ENCODE measurements around the gene SASH3. TPM values are rescaled to one million over a fixed set of nuclear protein-coding genes. Genes with fewer than 3 reads are reported as not detected.

Gene SASH3
- total RNA-seq, 1 experiment from 2014 or later = not detected

GRCh38 chrX:129779086-129779672 lies 570 bp upstream of the SASH3 start:
- Histone ChIP-seq H3K4me2 (ENCODE audit: low read length) (no peak overlapping the region), H3K27ac (ENCODE audit: low read length) (no peak overlapping the region), H2AFZ (ENCODE audit: low read length) (no peak overlapping the region), H3K9me3 (ENCODE audit: low read length) (no peaks in the 10 kb centered on the region), H3F3A (ENCODE audit: low read length, unreplicated experiment) (no peaks in the 10 kb centered on the region), H3K9ac (ENCODE audit: low read length) (no peak overlapping the region), H4K20me1 (ENCODE audit: low read length) (no peaks in the 10 kb centered on the region), H3K79me2 (ENCODE audit: low read length) (no peaks in the 10 kb centered on the region), H3K4me1 (ENCODE audit: insufficient read depth, low read length) (peaks cover 12% of the 10 kb centered on the region), H3K36me3 (ENCODE audit: low read depth, low read length) (no peaks in the 10 kb centered on the region), H3K27me3 (ENCODE audit: low read length) (no peaks in the 10 kb centered on the region), H3K4me3 (ENCODE audit: low read length) (no peak overlapping the region), H3K9me2 (replicated peaks; ENCODE audit: low read length) (no peaks in the 10 kb centered on the region)
- TF ChIP-seq EZH2phosphoT487 (IDR thresholded peaks at IDR 0.05; ENCODE audit: borderline replicate concordance, low read length) = no peak
- TF ChIP-seq EZH2 (IDR thresholded peaks at IDR 0.05; ENCODE audit: low read length, unreplicated experiment) = no peak
- TF ChIP-seq, protein P1, sequence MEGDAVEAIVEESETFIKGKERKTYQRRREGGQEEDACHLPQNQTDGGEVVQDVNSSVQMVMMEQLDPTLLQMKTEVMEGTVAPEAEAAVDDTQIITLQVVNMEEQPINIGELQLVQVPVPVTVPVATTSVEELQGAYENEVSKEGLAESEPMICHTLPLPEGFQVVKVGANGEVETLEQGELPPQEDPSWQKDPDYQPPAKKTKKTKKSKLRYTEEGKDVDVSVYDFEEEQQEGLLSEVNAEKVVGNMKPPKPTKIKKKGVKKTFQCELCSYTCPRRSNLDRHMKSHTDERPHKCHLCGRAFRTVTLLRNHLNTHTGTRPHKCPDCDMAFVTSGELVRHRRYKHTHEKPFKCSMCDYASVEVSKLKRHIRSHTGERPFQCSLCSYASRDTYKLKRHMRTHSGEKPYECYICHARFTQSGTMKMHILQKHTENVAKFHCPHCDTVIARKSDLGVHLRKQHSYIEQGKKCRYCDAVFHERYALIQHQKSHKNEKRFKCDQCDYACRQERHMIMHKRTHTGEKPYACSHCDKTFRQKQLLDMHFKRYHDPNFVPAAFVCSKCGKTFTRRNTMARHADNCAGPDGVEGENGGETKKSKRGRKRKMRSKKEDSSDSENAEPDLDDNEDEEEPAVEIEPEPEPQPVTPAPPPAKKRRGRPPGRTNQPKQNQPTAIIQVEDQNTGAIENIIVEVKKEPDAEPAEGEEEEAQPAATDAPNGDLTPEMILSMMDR (conservative IDR thresholded peaks at IDR 0.05; ENCODE audit: low read depth, low read length) = no peak
- intact Hi-C loops (cut with micrococcal nuclease) = no loop called here
- ChIA-PET POLR2A (ENCODE audit: unreplicated experiment) (no interaction called here), CTCF (no interaction called here)
- ATAC-seq (no peak), DNase-seq (no peak)
- no TSS peak for BruUV-seq (replicated peaks)

GRCh38 chrX:129780441-129781105 lies 824 bp downstream of the SASH3 start:
- peaks cover 12% of the 10 kb centered on the region for H3K4me1 ChIP-seq (ENCODE audit: insufficient read depth, low read length)
- H3K4me2 ChIP-seq (ENCODE audit: low read length) = no peak overlapping the region
- H3K79me2 ChIP-seq (ENCODE audit: low read length) = no peaks in the 10 kb centered on the region
- ChIA-PET CTCF (no interaction called here), POLR2A (ENCODE audit: unreplicated experiment) (no interaction called here)
- no peak for ATAC-seq
- no peaks in the 10 kb centered on the region for H4K20me1 ChIP-seq (ENCODE audit: low read length)
- no peak for DNase-seq
- H3K27me3 ChIP-seq (ENCODE audit: low read length) = no peaks in the 10 kb centered on the region
- intact Hi-C loops (cut with micrococcal nuclease) = no loop called here
- no TSS peak for BruUV-seq (replicated peaks)
- H3F3A ChIP-seq (ENCODE audit: low read length, unreplicated experiment) = no peaks in the 10 kb centered on the region
- TF ChIP-seq, protein P1 (conservative IDR thresholded peaks at IDR 0.05; ENCODE audit: low read depth, low read length) = no peak
- TF ChIP-seq EZH2phosphoT487 (IDR thresholded peaks at IDR 0.05; ENCODE audit: borderline replicate concordance, low read length) = no peak
- TF ChIP-seq EZH2 (IDR thresholded peaks at IDR 0.05; ENCODE audit: low read length, unreplicated experiment) = no peak
- no peak overlapping the region for H3K9ac ChIP-seq (ENCODE audit: low read length)
- no peak overlapping the region for H3K4me3 ChIP-seq (ENCODE audit: low read length)
- no peak overlapping the region for H2AFZ ChIP-seq (ENCODE audit: low read length)
- H3K27ac ChIP-seq (ENCODE audit: low read length) = no peak overlapping the region
- H3K9me2 ChIP-seq (replicated peaks; ENCODE audit: low read length) = no peaks in the 10 kb centered on the region
- no peaks in the 10 kb centered on the region for H3K36me3 ChIP-seq (ENCODE audit: low read depth, low read length)
- no peaks in the 10 kb centered on the region for H3K9me3 ChIP-seq (ENCODE audit: low read length)

- no TSS peak for BruUV-seq (replicated peaks)
- Histone ChIP-seq H3K4me2 (ENCODE audit: low read length) (no peak overlapping the region), H3K27me3 (ENCODE audit: low read length) (no peaks in the 10 kb centered on the region), H2AFZ (ENCODE audit: low read length) (no peak overlapping the region), H3F3A (ENCODE audit: low read length, unreplicated experiment) (no peaks in the 10 kb centered on the region), H3K9me3 (ENCODE audit: low read length) (no peaks in the 10 kb centered on the region), H3K9ac (ENCODE audit: low read length) (no peak overlapping the region), H3K4me1 (ENCODE audit: insufficient read depth, low read length) (peaks cover 12% of the 10 kb centered on the region), H3K36me3 (ENCODE audit: low read depth, low read length) (no peaks in the 10 kb centered on the region), H4K20me1 (ENCODE audit: low read length) (no peaks in the 10 kb centered on the region), H3K9me2 (replicated peaks; ENCODE audit: low read length) (no peaks in the 10 kb centered on the region), H3K27ac (ENCODE audit: low read length) (no peak overlapping the region), H3K79me2 (ENCODE audit: low read length) (no peaks in the 10 kb centered on the region), H3K4me3 (ENCODE audit: low read length) (no peak overlapping the region)
- ChIA-PET CTCF (no interaction called here), POLR2A (ENCODE audit: unreplicated experiment) (no interaction called here)
- no peak for TF ChIP-seq EZH2phosphoT487 (IDR thresholded peaks at IDR 0.05; ENCODE audit: borderline replicate concordance, low read length)
- no peak for TF ChIP-seq EZH2 (IDR thresholded peaks at IDR 0.05; ENCODE audit: low read length, unreplicated experiment)
- TF ChIP-seq, protein P1 (conservative IDR thresholded peaks at IDR 0.05; ENCODE audit: low read depth, low read length) = no peak
- ATAC-seq (no peak), DNase-seq (no peak)
- intact Hi-C loops (cut with micrococcal nuclease) = no loop called here
These were observed 1.5 kb downstream of the SASH3 start for GRCh38 chrX:129781134-129781672.
